IPS-18c (cell line): ENCODE results near the gene ARL15.

ENCODE experiments used
- H3K4me3 ChIP-seq: 2 replicates; pipeline ENCODE4 v1.7.0; 2013; ENCODE audit warnings: low read depth, mild to moderate bottlenecking, low read length, moderate library complexity; ENCODE audit not compliant: insufficient read depth
- H3K9me3 ChIP-seq: one replicate; pipeline ENCODE4 v1.6.1; 2013; ENCODE audit warnings: mild to moderate bottlenecking, low read length, moderate library complexity; ENCODE audit not compliant: control insufficient read depth, insufficient read depth

The ARL15 gene

DNA sequence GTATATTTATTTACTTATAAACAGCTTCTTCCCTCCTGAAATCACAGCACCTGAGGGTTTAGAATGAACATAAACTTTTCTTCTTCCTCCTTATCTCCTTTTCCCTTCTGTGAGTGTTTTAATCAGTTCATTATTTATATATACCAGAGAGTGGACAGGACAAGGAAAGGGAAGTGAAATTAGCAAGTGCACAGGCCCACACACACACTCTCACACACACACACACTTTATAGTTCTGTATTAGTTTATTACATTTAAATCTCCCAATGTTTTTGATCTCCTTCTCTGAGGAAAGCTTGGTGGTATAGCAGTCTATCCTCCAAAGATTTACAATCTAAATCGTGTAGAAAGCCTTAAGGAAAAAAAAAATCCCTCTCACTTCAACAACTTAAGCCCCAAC, 396.4 kb downstream of the ARL15 start:
- no peak overlapping the region for H3K4me3 ChIP-seq
- H3K9me3 ChIP-seq: no peaks in the 10 kb centered on the region

DNA sequence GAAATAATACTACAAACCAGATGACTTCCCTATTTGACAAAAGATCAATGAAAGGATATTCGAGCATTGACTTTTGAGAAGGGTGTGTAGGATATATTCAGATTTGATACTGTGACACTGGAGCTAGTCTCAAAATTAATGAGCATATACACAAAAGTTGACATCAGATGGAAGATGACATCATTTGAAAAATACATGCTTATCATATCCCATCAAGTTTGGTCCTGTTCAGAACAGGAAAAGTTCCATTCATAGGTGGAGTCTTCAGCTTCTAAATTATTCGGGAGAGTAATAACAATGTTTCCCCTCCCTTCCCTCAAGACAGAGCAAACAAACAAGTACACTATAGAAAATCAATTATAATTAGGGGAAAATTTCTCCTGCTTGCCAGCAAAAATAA, 401.6 kb downstream of the ARL15 start:
- no peaks in the 10 kb centered on the region for H3K9me3 ChIP-seq
- no peak overlapping the region for H3K4me3 ChIP-seq

DNA sequence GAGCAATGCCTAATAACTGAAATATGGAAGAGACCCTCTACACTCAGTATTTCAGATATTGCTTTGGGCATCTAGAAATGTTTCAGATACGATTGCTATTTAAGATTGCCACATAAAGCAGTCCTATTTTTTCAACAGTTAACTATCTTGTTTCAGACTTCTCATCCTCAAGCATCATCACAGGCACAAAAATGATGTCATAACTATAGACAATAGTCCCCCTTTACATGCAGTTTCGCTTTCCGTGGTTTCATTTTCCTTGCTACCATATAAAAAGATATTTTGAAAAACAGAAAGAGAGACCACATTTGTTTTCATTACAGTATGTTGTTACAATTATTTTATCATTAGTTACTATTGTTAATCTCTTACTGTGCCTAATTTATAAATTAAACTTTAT, 402.5 kb downstream of the ARL15 start:
- Histone ChIP-seq H3K4me3 (no peak overlapping the region), H3K9me3 (no peaks in the 10 kb centered on the region)

DNA sequence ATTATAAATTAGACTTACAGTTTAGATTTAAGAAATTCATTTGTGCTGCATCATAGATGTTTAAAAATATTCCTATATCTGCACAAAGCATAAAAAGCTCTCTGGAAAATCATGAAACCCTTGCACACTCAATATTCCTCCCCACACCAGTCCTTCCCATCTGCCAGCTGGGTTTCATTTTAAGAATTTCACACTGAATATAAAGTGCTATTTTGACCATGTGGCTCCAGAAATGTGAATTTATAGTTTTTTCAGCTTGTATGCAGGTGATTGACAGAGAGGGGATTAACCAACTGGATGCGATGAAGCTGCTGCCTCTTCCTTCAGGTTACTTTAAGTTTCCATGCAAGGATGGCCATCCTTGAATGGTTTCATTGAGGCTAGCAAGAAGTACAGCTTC, 403.6 kb downstream of the ARL15 start:
- Histone ChIP-seq H3K9me3 (peaks cover 2% of the 10 kb centered on the region), H3K4me3 (no peak overlapping the region)

DNA sequence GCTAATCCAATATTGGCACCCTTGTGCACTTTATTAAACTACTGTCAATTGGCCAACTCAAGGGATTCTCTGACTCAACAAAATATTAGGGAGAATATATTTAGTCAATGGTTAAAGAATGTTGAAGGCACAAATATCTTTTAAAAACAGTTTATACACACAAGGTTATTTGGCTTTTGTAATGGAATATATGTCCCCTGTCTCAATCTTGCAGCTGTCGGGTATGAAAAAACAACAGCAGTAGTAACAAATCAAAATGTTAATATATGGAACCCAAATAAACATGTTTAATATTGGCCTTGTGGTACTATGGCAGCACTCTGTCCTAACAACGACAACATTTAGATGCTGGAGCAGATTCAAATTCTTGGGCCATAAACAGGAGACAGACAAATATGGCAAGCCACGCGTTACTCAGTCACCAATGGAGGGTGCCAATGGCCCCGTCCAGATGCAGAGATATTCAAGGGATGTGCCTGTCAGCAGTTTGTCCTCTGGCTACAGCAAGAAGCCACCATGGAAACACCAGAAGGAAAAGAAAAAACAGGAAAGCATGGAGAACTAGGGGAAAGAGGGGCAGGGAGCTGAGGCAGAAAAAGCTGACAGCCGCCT, 408.0 kb downstream of the ARL15 start:
- Histone ChIP-seq H3K9me3 (peaks cover 4% of the 10 kb centered on the region), H3K4me3 (no peak overlapping the region)

DNA sequence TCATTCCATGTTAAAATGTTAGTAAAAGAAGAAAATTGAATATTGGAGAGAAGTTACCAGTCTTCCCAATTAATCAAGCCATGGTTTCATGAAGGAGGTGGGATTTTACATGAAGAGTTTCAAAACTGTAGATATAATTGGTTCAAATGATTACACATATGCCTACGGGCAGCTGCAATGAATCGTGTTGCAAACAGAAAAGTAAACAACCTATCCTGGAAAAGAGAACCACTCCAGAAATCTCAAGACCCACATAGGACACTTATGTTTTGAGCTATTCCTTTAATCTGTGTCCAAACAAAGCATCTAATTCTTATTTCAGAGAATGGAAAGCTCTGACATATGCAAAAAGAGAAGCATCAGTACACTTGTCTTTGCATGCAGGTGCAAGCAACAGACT, 409.7 kb downstream of the ARL15 start:
- Histone ChIP-seq H3K4me3 (no peak overlapping the region), H3K9me3 (peaks cover 4% of the 10 kb centered on the region)

DNA sequence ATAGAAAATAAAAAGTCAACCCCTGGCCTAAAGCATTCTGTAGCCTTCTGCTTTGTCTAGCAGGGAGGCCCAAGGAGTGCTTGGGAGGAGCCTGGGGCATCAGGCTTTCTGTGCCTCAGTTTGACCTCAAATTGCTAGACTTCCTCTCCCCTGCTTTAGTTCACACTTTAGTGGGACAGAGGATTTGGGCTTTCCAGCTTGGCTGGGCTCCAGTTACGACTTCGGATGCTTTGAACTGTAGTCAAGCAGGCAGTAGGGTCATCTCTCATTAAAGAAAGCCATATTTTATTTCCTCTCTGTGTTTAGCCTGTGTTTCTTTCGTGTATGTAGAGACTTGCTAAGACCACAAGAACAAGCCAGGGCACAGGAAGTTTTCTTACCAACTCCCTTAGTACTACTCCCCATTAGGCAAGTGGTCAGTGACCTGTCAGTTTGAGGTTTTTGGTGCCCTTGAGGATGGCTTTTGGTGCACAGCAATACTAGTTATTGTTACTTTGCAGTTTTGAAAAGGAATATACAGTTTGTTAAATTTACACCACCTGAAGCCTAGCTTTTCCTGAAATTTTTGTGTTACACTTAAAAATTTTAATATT, 415.2 kb downstream of the ARL15 start:
- no peak overlapping the region for H3K4me3 ChIP-seq
- H3K9me3 ChIP-seq: peaks cover 2% of the 10 kb centered on the region

DNA sequence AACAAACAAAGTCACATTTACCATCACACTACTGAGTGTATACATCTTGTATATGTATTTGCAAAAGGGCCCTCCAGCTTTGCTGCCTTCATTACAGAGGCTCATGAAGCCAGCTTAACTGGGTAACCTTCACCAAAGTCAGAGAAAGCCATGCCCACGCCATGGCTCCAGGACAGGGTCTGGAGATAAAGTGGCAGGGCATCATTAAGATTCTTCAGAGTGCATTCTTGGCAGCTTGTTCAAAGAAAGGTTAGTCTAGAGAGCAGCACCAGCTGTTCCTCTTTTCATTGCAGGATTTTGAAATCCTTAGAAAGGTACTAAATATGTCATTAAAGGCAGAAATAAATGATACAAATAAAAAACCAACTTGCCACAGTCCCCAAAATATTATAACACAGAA, 416.7 kb downstream of the ARL15 start:
- Histone ChIP-seq H3K9me3 (peaks cover 2% of the 10 kb centered on the region), H3K4me3 (no peak overlapping the region)

DNA sequence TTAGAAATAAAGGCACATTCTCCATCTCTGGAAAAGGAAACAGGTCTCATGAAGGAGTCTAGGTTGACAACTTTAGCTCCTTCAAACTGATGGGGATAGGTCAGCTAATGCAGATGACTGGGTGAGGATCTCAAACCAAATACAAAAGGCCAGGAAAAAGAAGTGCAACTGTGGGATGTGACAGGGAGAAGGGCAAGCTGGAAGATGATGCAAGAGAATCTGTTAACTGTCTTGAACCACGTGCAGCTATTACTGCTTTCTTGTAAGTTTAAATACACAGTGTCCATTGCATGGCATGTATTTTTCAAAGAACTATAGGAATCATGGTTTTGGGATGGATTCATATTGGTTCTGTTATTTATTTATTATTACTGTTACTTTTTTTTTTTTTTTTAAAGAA, 418.1 kb downstream of the ARL15 start:
- Histone ChIP-seq H3K9me3 (no peaks in the 10 kb centered on the region), H3K4me3 (no peak overlapping the region)

DNA sequence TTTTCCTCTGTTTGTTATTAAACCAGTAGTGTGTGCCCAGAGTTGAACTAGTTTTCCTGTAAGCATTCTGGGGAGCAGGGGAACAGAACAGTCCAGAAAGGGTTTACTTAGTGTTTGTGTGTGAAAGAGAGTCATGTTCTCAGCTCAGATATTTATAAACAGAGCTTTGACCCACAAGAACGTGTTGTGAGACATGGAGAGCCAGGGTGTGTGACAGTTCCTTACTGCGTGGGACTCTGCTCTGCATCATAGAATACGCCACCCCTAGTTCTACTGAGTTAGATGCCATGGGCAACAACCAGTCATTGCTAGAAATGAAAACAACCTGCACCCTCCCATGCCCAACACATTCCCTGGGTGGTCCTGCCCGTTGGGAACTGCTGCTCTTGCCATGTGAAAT, 419.2 kb downstream of the ARL15 start:
- H3K4me3 ChIP-seq: no peak overlapping the region
- H3K9me3 ChIP-seq: no peaks in the 10 kb centered on the region

DNA sequence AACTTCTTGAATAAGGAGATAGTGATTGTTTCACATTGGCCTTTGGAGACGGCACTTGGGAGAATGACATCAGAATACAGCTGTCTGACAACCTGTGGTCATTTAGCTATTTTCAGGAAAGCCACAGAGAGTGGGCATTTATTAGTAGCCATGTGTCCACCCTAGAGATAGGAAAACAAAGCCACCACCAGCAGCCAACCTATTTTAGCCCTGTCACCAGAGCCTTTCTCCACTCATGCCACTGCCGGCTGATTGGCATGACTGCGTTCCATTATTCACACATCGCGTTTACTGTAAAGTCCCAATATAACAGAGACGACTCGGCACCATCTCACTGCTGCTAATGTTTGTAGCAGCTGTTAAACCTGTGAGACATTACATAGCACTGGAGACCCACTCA, 419.9 kb downstream of the ARL15 start:
- no peaks in the 10 kb centered on the region for H3K9me3 ChIP-seq
- H3K4me3 ChIP-seq: no peak overlapping the region

DNA sequence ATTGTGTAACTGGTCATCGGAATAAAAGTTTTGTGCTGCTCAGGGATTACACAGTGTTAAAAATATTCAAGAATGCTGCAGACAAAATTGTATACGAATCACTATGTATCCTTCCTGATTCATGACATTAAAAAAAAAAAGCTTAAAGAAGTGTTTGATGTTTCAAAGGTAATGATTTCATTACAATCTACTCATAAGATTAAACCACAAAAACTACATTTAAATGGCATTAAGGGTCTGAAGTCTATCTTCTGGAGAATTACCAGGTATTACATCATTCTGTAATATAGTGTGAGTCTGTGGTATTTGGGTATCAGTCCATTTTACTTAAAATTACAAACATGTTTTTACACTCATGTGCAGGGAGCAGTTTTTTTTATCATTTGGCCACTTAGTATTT, 425.5 kb downstream of the ARL15 start:
- H3K9me3 ChIP-seq: no peaks in the 10 kb centered on the region
- H3K4me3 ChIP-seq: no peak overlapping the region

DNA sequence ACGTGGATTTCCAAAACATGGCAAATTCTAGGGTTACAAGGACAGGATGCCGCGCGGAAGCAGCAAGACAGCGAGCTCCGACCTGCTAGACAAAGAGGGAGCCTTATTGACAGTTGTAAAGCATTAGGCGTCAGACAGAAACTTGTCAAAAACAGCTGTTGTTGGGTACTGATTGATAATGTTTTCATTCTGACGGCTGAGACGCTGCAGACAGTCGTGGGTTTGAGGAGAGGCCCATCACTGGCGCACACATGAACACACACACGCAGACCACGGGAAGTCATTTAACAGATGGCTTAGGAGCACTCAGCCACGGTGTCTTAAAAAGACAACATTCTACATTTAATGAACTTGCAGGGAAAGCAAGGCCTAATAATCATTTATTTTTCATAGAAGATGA, 426.0 kb downstream of the ARL15 start:
- H3K4me3 ChIP-seq: no peak overlapping the region
- H3K9me3 ChIP-seq: no peaks in the 10 kb centered on the region

DNA sequence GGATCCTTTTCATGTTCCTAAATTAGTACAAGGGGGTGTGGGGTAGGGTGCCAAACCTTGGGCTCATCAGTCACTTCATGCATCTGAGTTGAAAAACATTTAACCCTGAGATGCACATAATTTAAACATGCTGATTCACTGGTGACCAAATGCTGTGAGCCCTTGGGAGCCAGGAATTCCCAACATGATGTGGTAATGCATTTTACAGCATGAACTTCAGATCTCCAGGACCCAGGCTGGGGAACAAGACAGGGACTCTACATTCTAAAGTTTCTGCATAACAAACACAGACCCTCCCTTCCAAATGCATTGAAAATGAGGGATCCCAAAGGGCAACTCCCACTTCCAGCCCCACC, 427.7 kb downstream of the ARL15 start:
- Histone ChIP-seq H3K4me3 (no peak overlapping the region), H3K9me3 (no peaks in the 10 kb centered on the region)

DNA sequence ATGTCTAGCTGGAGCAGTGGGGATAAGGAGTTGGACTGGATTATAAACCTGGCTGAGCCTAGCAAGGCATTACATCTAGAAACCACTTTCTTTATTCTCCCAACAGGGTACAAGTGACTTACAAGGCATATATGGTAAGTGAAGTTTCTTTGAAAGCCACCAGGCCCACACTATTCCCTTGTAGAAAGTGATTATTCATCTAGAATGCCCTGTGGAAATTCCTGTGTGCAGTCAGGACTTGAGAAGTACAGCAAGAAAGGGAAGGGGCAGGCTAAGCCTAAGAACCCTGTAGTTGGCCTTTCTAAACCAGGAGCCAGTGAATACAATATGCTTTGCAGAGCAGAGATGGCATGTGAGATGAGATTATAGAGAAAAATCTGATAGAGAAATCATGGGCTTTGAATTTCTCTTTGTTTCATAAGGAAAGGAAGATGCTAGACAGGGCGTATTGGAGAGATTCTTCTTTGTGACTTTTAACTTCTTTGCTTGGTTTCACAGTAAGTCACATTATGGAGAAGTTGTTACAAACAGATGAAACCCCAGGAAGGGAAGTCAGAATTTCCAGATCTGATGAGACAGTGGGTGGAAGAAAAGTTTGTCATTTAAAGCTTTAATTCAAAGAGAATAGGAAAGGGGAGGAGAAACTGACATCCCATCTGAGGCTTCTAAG, 428.2 kb downstream of the ARL15 start:
- Histone ChIP-seq H3K4me3 (no peak overlapping the region), H3K9me3 (no peaks in the 10 kb centered on the region)

DNA sequence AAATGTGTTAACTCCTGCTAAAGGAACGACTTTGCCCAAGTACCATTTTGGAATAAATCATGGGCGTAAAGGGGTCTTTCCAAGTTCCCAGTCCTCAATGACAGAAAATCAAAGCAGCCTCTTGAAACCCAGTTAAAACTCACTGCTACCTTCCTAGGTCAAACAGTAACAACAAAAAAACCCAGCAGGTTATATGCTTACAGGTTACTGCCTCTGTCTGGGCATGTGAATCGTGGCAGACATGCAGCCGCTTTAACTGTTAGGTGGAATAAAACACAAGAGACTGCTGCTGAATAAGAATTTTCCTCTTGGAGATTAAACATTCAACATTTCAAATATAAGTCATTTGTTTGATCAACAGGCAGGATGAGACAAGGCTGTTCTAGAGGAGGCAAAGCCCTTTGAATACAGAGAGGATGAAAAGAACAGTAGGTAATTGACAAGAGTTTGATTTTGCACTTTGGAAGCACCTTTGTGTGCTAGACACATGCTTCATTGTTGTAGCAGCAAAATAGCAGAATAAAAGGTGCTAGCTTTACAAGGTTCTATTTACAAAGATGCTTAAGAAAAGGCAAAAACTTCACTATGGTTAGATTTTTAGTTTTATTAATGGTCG, 430.6 kb downstream of the ARL15 start:
- no peak overlapping the region for H3K4me3 ChIP-seq
- no peaks in the 10 kb centered on the region for H3K9me3 ChIP-seq

DNA sequence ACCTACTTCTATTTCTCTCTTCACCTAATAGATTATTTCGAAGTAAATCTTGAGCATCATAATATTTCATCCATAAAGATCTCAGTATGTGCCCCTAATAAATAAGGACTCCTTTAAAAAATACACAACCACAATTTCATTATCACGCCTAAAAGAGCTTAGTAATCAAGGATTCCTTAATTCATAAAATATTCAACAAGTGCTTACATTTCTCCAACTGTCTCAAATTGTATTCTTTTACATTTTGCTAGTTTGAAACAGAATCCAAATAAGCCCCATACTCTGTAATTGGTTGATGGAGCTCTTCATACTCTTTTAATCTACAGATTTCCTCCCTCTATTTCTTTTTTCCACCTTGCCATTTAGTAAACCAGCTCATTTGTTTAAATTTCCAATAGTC, 432.4 kb downstream of the ARL15 start:
- H3K4me3 ChIP-seq: no peak overlapping the region
- no peaks in the 10 kb centered on the region for H3K9me3 ChIP-seq

DNA sequence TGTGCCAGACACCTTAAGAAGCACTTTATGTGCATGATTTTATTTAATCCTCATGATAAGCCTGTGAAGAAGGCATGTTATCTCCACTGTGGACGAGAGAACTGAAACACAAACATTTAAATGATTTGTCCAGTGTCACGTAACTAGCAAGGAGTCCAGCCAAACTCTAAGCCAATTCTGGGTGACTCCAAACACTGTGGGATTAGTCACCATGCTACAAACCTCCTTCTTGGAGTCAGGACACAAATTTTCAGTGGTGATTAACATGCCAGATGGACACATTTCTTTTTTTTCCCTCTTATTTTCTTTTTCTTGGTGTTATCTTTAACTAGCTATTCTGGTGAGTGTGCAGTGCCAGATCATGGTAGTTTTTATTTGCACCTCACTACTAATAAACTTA, 433.1 kb downstream of the ARL15 start:
- Histone ChIP-seq H3K4me3 (no peak overlapping the region), H3K9me3 (no peaks in the 10 kb centered on the region)
